ENCODE measurements around the gene NAALADL2.

NAALADL2 gene

GRCh38 chr3:174859114-174859735 lies at the start of gene NAALADL2:
Gene NAALADL2 (plus strand): TSS chr3:174859334.
- DNase-seq: no peak

GRCh38 chr3:174810254-174810653 lies 48.9 kb upstream of the NAALADL2 start:
- no peak for DNase-seq

- DNase-seq: no peak
Measured at GRCh38 chr3:174812172-174812862, 46.8 kb upstream of the NAALADL2 start.

- DNase-seq: no peak
Measured at GRCh38 chr3:174815750-174816149, 43.4 kb upstream of the NAALADL2 start.

GRCh38 chr3:174820885-174821284 lies 38.2 kb upstream of the NAALADL2 start:
- DNase-seq: no peak

GRCh38 chr3:174821477-174821876 lies 37.7 kb upstream of the NAALADL2 start:
- no peak for DNase-seq

GRCh38 chr3:174822320-174822719 lies 36.8 kb upstream of the NAALADL2 start:
- no peak for DNase-seq

- no peak for DNase-seq
Measured at GRCh38 chr3:174826069-174826468, 33.1 kb upstream of the NAALADL2 start.

GRCh38 chr3:174844746-174845145 lies 14.4 kb upstream of the NAALADL2 start:
- DNase-seq: no peak

GRCh38 chr3:174846055-174846454 lies 13.1 kb upstream of the NAALADL2 start:
- no peak for DNase-seq

GRCh38 chr3:174854987-174855386 lies 4.1 kb upstream of the NAALADL2 start:
- no peak for DNase-seq

GRCh38 chr3:174857301-174857700 lies 1.8 kb upstream of the NAALADL2 start:
- DNase-seq: no peak

GRCh38 chr3:174858353-174858752 lies 781 bp upstream of the NAALADL2 start:
- no peak for DNase-seq

- DNase-seq: no peak
Measured at GRCh38 chr3:174859756-174860155, 622 bp downstream of the NAALADL2 start.

- DNase-seq: no peak
Measured at GRCh38 chr3:174862101-174862500, 3.0 kb downstream of the NAALADL2 start.

- no peak for DNase-seq
Measured at GRCh38 chr3:174862666-174863065, 3.5 kb downstream of the NAALADL2 start.

GRCh38 chr3:174863488-174863887 lies 4.4 kb downstream of the NAALADL2 start:
- no peak for DNase-seq

GRCh38 chr3:174869448-174869847 lies 10.3 kb downstream of the NAALADL2 start:
- DNase-seq: no peak

- no peak for DNase-seq
Measured at GRCh38 chr3:174873832-174874657, 14.9 kb downstream of the NAALADL2 start.

GRCh38 chr3:174882789-174883188 lies 23.7 kb downstream of the NAALADL2 start:
- no peak for DNase-seq

GRCh38 chr3:174883881-174884675 lies 24.9 kb downstream of the NAALADL2 start:
- DNase-seq: no peak

GRCh38 chr3:174884776-174885568 lies 25.8 kb downstream of the NAALADL2 start:
- no peak for DNase-seq
